DND-41 (cell line): ENCODE measurements around the gene INKA2.

Experiments used
- CTCF ChIP-seq: IDR thresholded peaks from 2 replicates; pipeline ENCODE4 v1.5.1; 2012; ENCODE audit warnings: borderline replicate concordance, low read length, moderate library complexity, mild to moderate bottlenecking; ENCODE audit not compliant: poor library complexity, severe bottlenecking; ENCODE audit errors: extremely low read depth
- EZH2 ChIP-seq: IDR thresholded peaks from 3 replicates; pipeline ENCODE4 v1.6.1; 2012; ENCODE audit warnings: borderline replicate concordance, low read depth, mild to moderate bottlenecking, moderate library complexity, low read length, inconsistent platforms; ENCODE audit not compliant: severe bottlenecking

DNA sequence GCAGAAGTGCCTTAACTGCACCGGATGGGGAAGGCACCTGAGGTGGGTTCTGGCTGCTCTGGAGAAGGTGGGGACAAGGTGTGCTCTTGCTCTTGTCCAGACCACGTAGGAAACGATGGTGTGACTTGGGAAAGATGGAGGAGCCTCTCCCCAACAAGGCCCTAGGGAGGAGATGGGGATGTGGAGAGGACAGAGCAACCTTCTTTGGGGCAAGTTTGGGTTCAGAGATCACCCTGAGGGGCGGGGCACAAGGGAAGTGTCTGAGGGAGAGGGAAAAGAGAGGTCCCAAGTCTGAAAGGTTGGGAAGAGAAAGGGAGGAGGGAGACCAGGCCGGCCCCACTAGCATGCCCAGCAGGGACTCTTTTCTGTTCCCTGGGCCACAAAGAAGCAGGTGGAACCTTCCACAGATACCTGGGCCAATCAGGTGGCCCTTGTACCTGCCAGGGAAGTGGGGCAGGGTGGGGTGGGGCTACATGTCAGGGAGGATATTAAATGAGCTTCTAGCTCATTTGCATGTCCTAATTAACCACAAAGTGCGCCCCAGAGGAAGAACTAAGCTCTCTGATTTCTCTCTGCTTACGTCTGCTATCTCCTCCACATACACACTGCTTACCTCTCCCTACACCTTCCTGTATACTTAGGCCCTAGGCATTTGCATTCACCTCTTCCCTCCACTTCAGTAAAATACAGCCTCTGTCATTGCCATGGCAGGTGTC is 15.9 kb downstream of the INKA2 start:
- TF ChIP-seq CTCF (no peak), EZH2 (no peak)
